Neural crest cell (in vitro differentiated cells): ENCODE measurements around the gene TEX22. TPM values are rescaled to one million over a fixed set of nuclear protein-coding genes. Genes with fewer than 3 reads are reported as not detected.
A peak's percentile ranks its signal among the peaks of the same experiment; 100 is the strongest.

Experiments
- DNase-seq: peaks from one replicate; pipeline ENCODE4 v3.0.0; 2021; ENCODE audit warnings: low read depth, mixed read lengths, low spot score
- H3K27ac Mint-ChIP-seq: one replicate; pipeline ENCODE4 v1.8.0; 2021; ENCODE audit warnings: mild to moderate bottlenecking, mixed read lengths; ENCODE audit not compliant: unreplicated experiment
- H3K27me3 Mint-ChIP-seq: 2 replicates; pipeline ENCODE4 v1.8.0; 2021; ENCODE audit warnings: low read depth, mild to moderate bottlenecking, mixed read lengths
- H3K36me3 Mint-ChIP-seq: 2 replicates; pipeline ENCODE4 v1.8.0; 2021; ENCODE audit warnings: low read depth, mild to moderate bottlenecking, mixed read lengths
- H3K4me1 Mint-ChIP-seq: 2 replicates; pipeline ENCODE4 v1.8.0; 2021; ENCODE audit warnings: mixed read lengths
- H3K4me3 Mint-ChIP-seq: one replicate; pipeline ENCODE4 v1.8.0; 2021; ENCODE audit warnings: mild to moderate bottlenecking, mixed read lengths
- H3K9me3 Mint-ChIP-seq: 2 replicates; pipeline ENCODE4 v1.8.0; 2021; ENCODE audit warnings: mixed read lengths
- CTCF ChIP-seq: fragments of 200-600 bp; sonication (generic); conservative IDR thresholded peaks from 2 replicates; pipeline ENCODE4 v1.5.0; 2021; ENCODE audit warnings: antibody characterized with exemption, mild to moderate bottlenecking
- total RNA-seq: library from RNA; stranded (reverse); gene quantifications from 2 replicates; pipeline ENCODE4 v1.2.1, GENCODE V29; 2021

The TEX22 gene
- total RNA-seq, 1 donor from 2014 or later = 5.2 TPM

- H3K4me1 Mint-ChIP-seq = peaks cover 14% of the 10 kb centered on the region
- H3K4me3 Mint-ChIP-seq = no peak overlapping the region
- no peak for TF ChIP-seq CTCF
- H3K9me3 Mint-ChIP-seq = no peaks in the 10 kb centered on the region
- H3K27ac Mint-ChIP-seq = no peak overlapping the region
- H3K36me3 Mint-ChIP-seq = peaks cover 6% of the 10 kb centered on the region
- no peak for DNase-seq
- no peaks in the 10 kb centered on the region for H3K27me3 Mint-ChIP-seq
These were observed 33.2 kb upstream of the TEX22 start for GRCh38 chr14:105365101-105365500.

GRCh38 chr14:105365681-105366080, 32.7 kb upstream of the TEX22 start:
- Mint-ChIP-seq H3K27ac (no peak overlapping the region), H3K36me3 (peaks cover 6% of the 10 kb centered on the region), H3K4me1 (peaks cover 14% of the 10 kb centered on the region), H3K27me3 (no peaks in the 10 kb centered on the region), H3K9me3 (no peaks in the 10 kb centered on the region), H3K4me3 (no peak overlapping the region)
- TF ChIP-seq CTCF = no peak
- no peak for DNase-seq

GRCh38 chr14:105366386-105367074, 31.8 kb upstream of the TEX22 start:
- H3K9me3 Mint-ChIP-seq = no peaks in the 10 kb centered on the region
- no peaks in the 10 kb centered on the region for H3K27me3 Mint-ChIP-seq
- H3K4me1 Mint-ChIP-seq = peaks cover 14% of the 10 kb centered on the region
- no peak overlapping the region for H3K27ac Mint-ChIP-seq
- H3K4me3 Mint-ChIP-seq = no peak overlapping the region
- no peak for DNase-seq
- peaks cover 6% of the 10 kb centered on the region for H3K36me3 Mint-ChIP-seq
- TF ChIP-seq CTCF = no peak

GRCh38 chr14:105367116-105368031, 31.0 kb upstream of the TEX22 start:
- Mint-ChIP-seq H3K4me1 (peaks cover 14% of the 10 kb centered on the region), H3K36me3 (peaks cover 6% of the 10 kb centered on the region), H3K4me3 (no peak overlapping the region), H3K9me3 (no peaks in the 10 kb centered on the region), H3K27me3 (no peaks in the 10 kb centered on the region), H3K27ac (no peak overlapping the region)
- no peak for TF ChIP-seq CTCF
- DNase-seq = no peak

- Mint-ChIP-seq H3K4me3 (no peak overlapping the region), H3K9me3 (no peaks in the 10 kb centered on the region), H3K4me1 (peaks cover 10% of the 10 kb centered on the region), H3K27ac (peak overlapping the region; percentile 90), H3K36me3 (peaks cover 6% of the 10 kb centered on the region), H3K27me3 (no peaks in the 10 kb centered on the region)
- DNase-seq = no peak
- TF ChIP-seq CTCF = no peak
These were observed 30.3 kb upstream of the TEX22 start for GRCh38 chr14:105368032-105368417.
